ENCODE data around the gene PIK3R2. TPM values are rescaled to one million over a fixed set of nuclear protein-coding genes. Genes with fewer than 3 reads are reported as not detected.

The PIK3R2 gene
- total and polyA plus RNA-seq, 2 of the 13 experiments (the other 11 are each of a cell fraction or from before 2014, with no cell fraction given) = 18.6 to 25.3 TPM

- TF ChIP-seq AGO2 (optimal IDR thresholded peaks at IDR 0.05; ENCODE audit: low read depth, low read length) = no peak
- TF ChIP-seq USF2 (IDR thresholded peaks at IDR 0.05; ENCODE audit: low read depth, low read length) = no peak
- TF ChIP-seq USF2 (CRISPR knock-in tag; IDR thresholded peaks at IDR 0.05; ENCODE audit: borderline replicate concordance) = no peak
- TF ChIP-seq ZNF136 (CRISPR knock-in tag; IDR thresholded peaks at IDR 0.05; ENCODE audit: low read depth) = no peak
- no peak for TF ChIP-seq ZNF160 (CRISPR knock-in tag; IDR thresholded peaks at IDR 0.05)
- no peak for TF ChIP-seq PREB (CRISPR knock-in tag; IDR thresholded peaks at IDR 0.05)
- TF ChIP-seq NR0B2 (CRISPR knock-in tag; IDR thresholded peaks at IDR 0.05) = peak; percentile 16; the same call in 1 of the 2 replicates
- TF ChIP-seq IRF9 (CRISPR knock-in tag; IDR thresholded peaks at IDR 0.05; ENCODE audit: borderline replicate concordance) = no peak; the same call in 1 of the 2 replicates
- TF ChIP-seq PCBP2 (optimal IDR thresholded peaks at IDR 0.05; ENCODE audit: low read depth, low read length, poor library complexity, severe bottlenecking) = no peak
- no peak; the same call in 1 of the 2 replicates for TF ChIP-seq ZFP91 (CRISPR knock-in tag; IDR thresholded peaks at IDR 0.05; ENCODE audit: borderline replicate concordance)
- TF ChIP-seq MAX (IDR thresholded peaks at IDR 0.05) = peak; percentile 44; the same call in 1 of the 2 replicates
- no peak for TF ChIP-seq RBM22 (optimal IDR thresholded peaks at IDR 0.05; ENCODE audit: low read length)
- no peak for TF ChIP-seq ZNF350 (CRISPR knock-in tag; IDR thresholded peaks at IDR 0.05; ENCODE audit: borderline replicate concordance, low read depth)
- no peak for TF ChIP-seq CSRNP1 (CRISPR knock-in tag; IDR thresholded peaks at IDR 0.05)
- TF ChIP-seq ZSCAN31 (CRISPR knock-in tag; IDR thresholded peaks at IDR 0.05; ENCODE audit: low read depth) = no peak
- TF ChIP-seq ZNF580 (CRISPR knock-in tag; IDR thresholded peaks at IDR 0.05; ENCODE audit: borderline replicate concordance, low read depth) = no peak
Measured at GRCh38 chr19:18109733-18110608, 43.0 kb upstream of the PIK3R2 start (continued).
